Endothelial cell of umbilical vein (primary cell): ENCODE data around the gene DMD. TPM values are rescaled to one million over a fixed set of nuclear protein-coding genes. Genes with fewer than 3 reads are reported as not detected.

Source experiments
- BruUV-seq: library from RNA; stranded (reverse); fragments of 400-500 nt; replicated peaks from 2 replicates; lab custom pipeline; 2021; lab: Mats Ljungman, UMichigan
- CTCF ChIA-PET: fragments of 300-600, 350-600 bp; sonication (Branson Sonifier 250); formaldehyde crosslinking; loops from one replicate; lab custom pipeline; 2021; ENCODE audit warnings: antibody characterized with exemption, inconsistent platforms; lab: Charles Lee
- POLR2A ChIA-PET: fragments of 300-600, 350-600 bp; sonication (Branson Sonifier 250); formaldehyde crosslinking; loops from one replicate; lab custom pipeline; 2021; ENCODE audit warnings: antibody characterized with exemption, inconsistent platforms; lab: Charles Lee
- DNase-seq: peaks from one replicate; pipeline ENCODE4 v3.0.0-alpha.2; 2011; ENCODE audit warnings: low read depth, low spot score
- FAIRE-seq: peaks from 2 replicates; lab custom pipeline; 2011; peaks lifted over from hg19 to GRCh38; lab: Jason Lieb, UNC
- H2AFZ ChIP-seq: 2 replicates; pipeline ENCODE4 v1.6.0; 2012; ENCODE audit warnings: low read depth, low read length, control low read depth, inconsistent platforms
- H3K27ac ChIP-seq: 2 replicates; pipeline ENCODE4 v1.5.1; 2011; ENCODE audit warnings: low read depth, mild to moderate bottlenecking, control low read depth, low read length, moderate library complexity; ENCODE audit not compliant: insufficient read depth
- H3K27me3 ChIP-seq, 2 experiments: 2 replicates each; pipeline versions ENCODE4 v1.6.0 to v1.6.1; 2011; ENCODE audit warnings: low read length in 2 of 2, mixed read lengths in 1 of 2; ENCODE audit not compliant: control insufficient read depth in 2 of 2, insufficient read depth in 2 of 2
- H3K36me3 ChIP-seq, 2 experiments: 2 replicates in 1 of 2; 3 replicates in 1 of 2; pipeline ENCODE4 v1.5.1; 2011; ENCODE audit warnings: low read length in 2 of 2, mild to moderate bottlenecking in 1 of 2, moderate library complexity in 1 of 2; ENCODE audit not compliant: control insufficient read depth in 2 of 2, insufficient read depth in 2 of 2; ENCODE audit errors: extremely low read depth in 1 of 2
- H3K4me1 ChIP-seq: 3 replicates; pipeline ENCODE4 v1.5.1; 2011; ENCODE audit warnings: mild to moderate bottlenecking, low read length; ENCODE audit not compliant: control insufficient read depth, insufficient read depth; ENCODE audit errors: extremely low read depth
- H3K4me2 ChIP-seq: 2 replicates; pipeline ENCODE4 v1.6.1; 2011; ENCODE audit warnings: low read length, control low read depth, mixed read lengths; ENCODE audit not compliant: insufficient read depth
- H3K4me3 ChIP-seq, 3 experiments: fragments of 200-600 bp in 1 of 3; sonication (generic), shearing (Covaris generic) in 1 of 3; replicated peaks in 1 of 3; 2 replicates each; pipeline ENCODE4 v1.5.1; 2011 to 2016; ENCODE audit warnings: control low read depth in 3 of 3, low read length in 3 of 3, mild to moderate bottlenecking in 2 of 3, inconsistent platforms in 1 of 3, low read depth in 1 of 3, moderate library complexity in 1 of 3; ENCODE audit not compliant: insufficient read depth in 1 of 3
- H3K79me2 ChIP-seq: 2 replicates; pipeline ENCODE4 v1.6.0; 2012; ENCODE audit warnings: low read length, inconsistent platforms; ENCODE audit not compliant: control insufficient read depth, insufficient read depth
- H3K9ac ChIP-seq: replicated peaks from 2 replicates; pipeline ENCODE3; 2011; ENCODE audit warnings: low read length, control low read depth; ENCODE audit not compliant: insufficient read depth; ENCODE audit errors: extremely low read depth
- H3K9me1 ChIP-seq: replicated peaks from 3 replicates; pipeline ENCODE4 v1.6.0; 2011; ENCODE audit warnings: mild to moderate bottlenecking, low read length; ENCODE audit not compliant: control insufficient read depth, insufficient read depth; ENCODE audit errors: extremely low read depth
- H3K9me3 ChIP-seq: replicated peaks from 2 replicates; pipeline ENCODE4 v1.5.1; 2012; ENCODE audit warnings: low read length, inconsistent platforms; ENCODE audit not compliant: control insufficient read depth, insufficient read depth
- H4K20me1 ChIP-seq: replicated peaks from 2 replicates; pipeline ENCODE3; 2011; ENCODE audit warnings: mild to moderate bottlenecking, low read length; ENCODE audit not compliant: control insufficient read depth, insufficient read depth; ENCODE audit errors: extremely low read depth
- EZH2 ChIP-seq: IDR thresholded peaks from 2 replicates; pipeline ENCODE4 v1.6.1; 2012; ENCODE audit warnings: borderline replicate concordance, low read depth, mild to moderate bottlenecking, moderate library complexity, low read length, inconsistent platforms; ENCODE audit not compliant: severe bottlenecking
- FOS ChIP-seq: IDR thresholded peaks from 2 replicates; pipeline ENCODE4 v1.6.1; 2011; ENCODE audit warnings: mild to moderate bottlenecking, low read length, moderate library complexity, borderline replicate concordance; ENCODE audit not compliant: insufficient read depth
- GATA2 ChIP-seq: IDR thresholded peaks from 2 replicates; pipeline ENCODE4 v1.7.0; 2011; ENCODE audit warnings: low read depth, mild to moderate bottlenecking, moderate library complexity, mixed read lengths, low read length; ENCODE audit not compliant: insufficient read length, insufficient read depth
- JUN ChIP-seq: IDR thresholded peaks from 2 replicates; pipeline ENCODE4 v1.6.1; 2011; ENCODE audit warnings: borderline replicate concordance, low read depth; ENCODE audit not compliant: insufficient read length, insufficient read depth
- MAX ChIP-seq: IDR thresholded peaks from 2 replicates; pipeline ENCODE4 v1.6.1; 2011; ENCODE audit not compliant: insufficient read depth, insufficient read length
- MYC ChIP-seq: IDR thresholded peaks from one replicate; pipeline ENCODE4 v1.6.1; 2011; ENCODE audit warnings: mild to moderate bottlenecking, low read depth, low read length
- POLR2A ChIP-seq: IDR thresholded peaks from 2 replicates; pipeline ENCODE4 v1.6.1; 2012; ENCODE audit warnings: low read depth, mild to moderate bottlenecking, control low read depth, low read length
- POLR2AphosphoS5 ChIP-seq: IDR thresholded peaks from 2 replicates; pipeline ENCODE4 v1.6.1; 2012; ENCODE audit warnings: low read depth, mild to moderate bottlenecking, control low read depth, low read length, moderate library complexity; ENCODE audit not compliant: insufficient read depth
- dilution Hi-C: fragments of 300-500 bp; cut with MboI; formaldehyde crosslinking; loops from one replicate; pipeline ENCODE4 v1.15.0; 2019; ENCODE audit warnings: low sequenced_read_pairs; ENCODE audit not compliant: extremely low pct_ligation_motif_present
- intact Hi-C: fragments of 100-400 bp; cut with micrococcal nuclease; formaldehyde crosslinking; loops from one replicate; pipeline ENCODE4 v1.10.0; 2022
- polyA plus RNA-seq, 4 experiments: library from polyadenylated mRNA; depleted of rRNA in 3 of 4; stranded (reverse) in 3 of 4; unstranded in 1 of 4; fragments of >200 nt; gene quantifications; 2 replicates each; pipeline versions ENCODE4 v1.2.1 to v1.2.3, GENCODE V29; 2011 to 2012; ENCODE audit warnings: missing spikeins in 1 of 4
- total RNA-seq: library from RNA; stranded (reverse); gene quantifications from 2 replicates; pipeline ENCODE4 v1.2.3, GENCODE V29; 2021
- TF ChIP-seq, protein P1 (sequence below), 2 donors: IDR thresholded peaks; 1 replicate in 1 of 2; 2 replicates in 1 of 2; pipeline ENCODE4 v1.5.1; 2011; ENCODE audit warnings: low read length in 2 of 2, mild to moderate bottlenecking in 2 of 2, moderate library complexity in 2 of 2, control low read depth in 1 of 2, inconsistent platforms in 1 of 2, low read depth in 1 of 2; ENCODE audit not compliant: insufficient read depth in 1 of 2; ENCODE audit errors: extremely low read depth in 1 of 2

Gene DMD
- total and polyA plus RNA-seq, 2 donors (not counting 3 experiments of a cell fraction or from before 2014, with no cell fraction given): 7.3 to 9.0 TPM

- peak; percentile 4 for FAIRE-seq
- Histone ChIP-seq H3K4me3 (no peak overlapping the region), H3K27me3 (no peaks in the 10 kb centered on the region), H3K79me2 (no peaks in the 10 kb centered on the region), H3K27ac (no peak overlapping the region), H3K9me3 (no peaks in the 10 kb centered on the region), H3K36me3 (no peaks in the 10 kb centered on the region), H3K4me2 (no peak overlapping the region), H2AFZ (no peak overlapping the region), H4K20me1 (no peaks in the 10 kb centered on the region), H3K9ac (no peak overlapping the region), H3K9me1 (no peaks in the 10 kb centered on the region), H3K4me1 (no peaks in the 10 kb centered on the region)
- BruUV-seq: no TSS peak
- POLR2A ChIA-PET: no interaction called here
- no peak for TF ChIP-seq MAX
- TF ChIP-seq POLR2AphosphoS5: no peak
- no peak for TF ChIP-seq JUN
- TF ChIP-seq EZH2: no peak
- TF ChIP-seq FOS: no peak
- TF ChIP-seq, protein P1, sequence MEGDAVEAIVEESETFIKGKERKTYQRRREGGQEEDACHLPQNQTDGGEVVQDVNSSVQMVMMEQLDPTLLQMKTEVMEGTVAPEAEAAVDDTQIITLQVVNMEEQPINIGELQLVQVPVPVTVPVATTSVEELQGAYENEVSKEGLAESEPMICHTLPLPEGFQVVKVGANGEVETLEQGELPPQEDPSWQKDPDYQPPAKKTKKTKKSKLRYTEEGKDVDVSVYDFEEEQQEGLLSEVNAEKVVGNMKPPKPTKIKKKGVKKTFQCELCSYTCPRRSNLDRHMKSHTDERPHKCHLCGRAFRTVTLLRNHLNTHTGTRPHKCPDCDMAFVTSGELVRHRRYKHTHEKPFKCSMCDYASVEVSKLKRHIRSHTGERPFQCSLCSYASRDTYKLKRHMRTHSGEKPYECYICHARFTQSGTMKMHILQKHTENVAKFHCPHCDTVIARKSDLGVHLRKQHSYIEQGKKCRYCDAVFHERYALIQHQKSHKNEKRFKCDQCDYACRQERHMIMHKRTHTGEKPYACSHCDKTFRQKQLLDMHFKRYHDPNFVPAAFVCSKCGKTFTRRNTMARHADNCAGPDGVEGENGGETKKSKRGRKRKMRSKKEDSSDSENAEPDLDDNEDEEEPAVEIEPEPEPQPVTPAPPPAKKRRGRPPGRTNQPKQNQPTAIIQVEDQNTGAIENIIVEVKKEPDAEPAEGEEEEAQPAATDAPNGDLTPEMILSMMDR (IDR thresholded peaks at IDR 0.05; ENCODE audit: extremely low read depth in 1 of 2, insufficient read depth in 1 of 2, low read depth in 1 of 2, low read length in 2 of 2): no peak
- no peak for TF ChIP-seq MYC
- no peak for TF ChIP-seq GATA2
- no peak for TF ChIP-seq POLR2A
- intact Hi-C loops: no loop called here
- DNase-seq: no peak
- dilution Hi-C loops: no loop called here
- CTCF ChIA-PET: no interaction called here
These were observed 1602.7 kb downstream of the DMD start for GRCh38 chrX:31608638-31609037.
